ENCODE data around the gene PRELP.

Gene PRELP

DNA sequence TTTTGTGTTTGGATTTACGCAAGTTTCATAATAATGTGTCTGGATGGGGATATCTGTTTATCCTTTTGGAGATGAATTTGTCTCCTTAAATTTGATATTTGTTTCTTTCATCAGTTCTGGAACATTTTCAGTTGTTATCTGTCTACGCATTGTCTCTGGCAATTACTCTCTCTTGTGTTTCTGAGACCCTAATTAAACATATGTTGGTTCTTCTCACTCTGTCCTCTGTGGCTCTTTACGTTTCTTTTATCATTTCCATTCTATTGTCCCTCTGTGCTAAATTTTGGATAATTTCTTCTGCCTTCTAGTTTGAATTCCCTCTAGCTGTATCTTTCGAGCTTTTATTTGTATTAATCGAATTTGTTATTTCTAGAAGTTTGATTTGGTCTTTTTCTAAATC is 17.5 kb upstream of the PRELP start:
- no peaks in the 10 kb centered on the region for H3K79me1 ChIP-seq (replicated peaks; ENCODE audit: low read length, poor library complexity, severe bottlenecking)
- no peak overlapping the region for H3K23ac ChIP-seq (ENCODE audit: low read length in 2 of 2)
- no peak overlapping the region for H3K27ac ChIP-seq (ENCODE audit: low read length, poor library complexity, severe bottlenecking)
- H3K18ac ChIP-seq (ENCODE audit: low read depth in 1 of 2, low read length in 2 of 2): no peak overlapping the region
- no peak overlapping the region for H2BK5ac ChIP-seq (ENCODE audit: low read depth, low read length, poor library complexity, severe bottlenecking)
- peaks cover 0 to 19% of the 10 kb centered on the region in 2 experiments for H3K27me3 ChIP-seq (ENCODE audit: control insufficient read depth in 1 of 2, insufficient read depth in 1 of 2, low read length in 2 of 2)
- H4K91ac ChIP-seq (ENCODE audit: low read length): no peak overlapping the region
- H3K9ac ChIP-seq (ENCODE audit: low read length): no peak overlapping the region
- peaks cover 3% of the 10 kb centered on the region for H3K4me1 ChIP-seq (ENCODE audit: control insufficient read depth, insufficient read depth, low read depth, low read length)
- H3K4me2 ChIP-seq (ENCODE audit: low read length, poor library complexity, severe bottlenecking): no peak overlapping the region
- no peak overlapping the region for H4K8ac ChIP-seq (ENCODE audit: low read length)
- WGBS: 96% methylated on average over 3 of the region's 5 CpGs
- no peak for DNase-seq
- H2BK15ac ChIP-seq (ENCODE audit: low read depth, poor library complexity, severe bottlenecking): no peak overlapping the region
- no peaks in the 10 kb centered on the region for H3K9me3 ChIP-seq (ENCODE audit: control insufficient read depth, low read length)
- H2AFZ ChIP-seq (ENCODE audit: low read depth, low read length): no peak overlapping the region
- H3K4ac ChIP-seq (ENCODE audit: low read depth in 1 of 2, low read length in 2 of 2): no peak overlapping the region
- no peak overlapping the region for H3K4me3 ChIP-seq (ENCODE audit: insufficient read depth in 1 of 2, low read depth in 1 of 2, low read length in 2 of 2)
- no peak overlapping the region for H2AK5ac ChIP-seq (ENCODE audit: low read length, severe bottlenecking)
- no peak overlapping the region for H2BK120ac ChIP-seq (ENCODE audit: low read depth, low read length)
- no peak overlapping the region for H2BK12ac ChIP-seq (ENCODE audit: low read length in 2 of 2)
- no peak overlapping the region for H3K14ac ChIP-seq (ENCODE audit: low read length in 2 of 2)
- no peaks in the 10 kb centered on the region for H3K36me3 ChIP-seq (ENCODE audit: control insufficient read depth in 1 of 2, insufficient read depth in 2 of 2, low read depth in 1 of 2, low read length in 2 of 2)

DNA sequence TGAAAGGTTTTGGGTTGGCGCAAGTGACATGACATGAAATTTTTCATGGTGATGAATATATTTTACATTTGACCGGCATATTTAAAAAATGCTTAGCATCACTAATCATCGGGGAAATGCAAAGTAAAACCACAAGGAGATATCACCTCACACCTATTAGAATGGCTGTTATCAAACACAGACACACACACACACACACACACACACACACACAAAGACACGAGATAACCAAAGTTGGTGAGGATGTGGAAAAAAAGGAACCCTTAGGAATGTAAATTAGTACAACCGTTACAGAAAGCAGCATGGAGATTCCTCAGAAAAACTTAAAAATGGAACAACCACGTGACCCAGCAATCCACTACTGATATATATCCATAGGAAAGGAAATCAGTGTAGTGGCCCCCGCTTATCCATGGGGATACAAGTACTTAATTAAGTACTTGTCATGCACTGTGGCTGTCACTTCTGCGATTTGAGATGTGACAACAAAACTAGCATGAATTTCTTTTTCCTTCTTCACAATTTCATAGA is 15.9 kb upstream of the PRELP start:
- Histone ChIP-seq H2BK12ac (ENCODE audit: low read length in 2 of 2) (no peak overlapping the region), H3K4me2 (ENCODE audit: low read length, poor library complexity, severe bottlenecking) (no peak overlapping the region), H3K4me3 (ENCODE audit: insufficient read depth in 1 of 2, low read depth in 1 of 2, low read length in 2 of 2) (no peak overlapping the region), H3K9me3 (ENCODE audit: control insufficient read depth, low read length) (no peaks in the 10 kb centered on the region), H3K9ac (ENCODE audit: low read length) (no peak overlapping the region), H4K91ac (ENCODE audit: low read length) (no peak overlapping the region), H3K14ac (ENCODE audit: low read length in 2 of 2) (no peak overlapping the region), H2BK120ac (ENCODE audit: low read depth, low read length) (no peak overlapping the region), H2AFZ (ENCODE audit: low read depth, low read length) (no peak overlapping the region), H3K18ac (ENCODE audit: low read depth in 1 of 2, low read length in 2 of 2) (no peak overlapping the region), H4K8ac (ENCODE audit: low read length) (no peak overlapping the region), H2BK5ac (ENCODE audit: low read depth, low read length, poor library complexity, severe bottlenecking) (no peak overlapping the region), H2AK5ac (ENCODE audit: low read length, severe bottlenecking) (no peak overlapping the region), H3K4ac (ENCODE audit: low read depth in 1 of 2, low read length in 2 of 2) (no peak overlapping the region), H3K27ac (ENCODE audit: low read length, poor library complexity, severe bottlenecking) (no peak overlapping the region), H3K27me3 (ENCODE audit: control insufficient read depth in 1 of 2, insufficient read depth in 1 of 2, low read length in 2 of 2) (peaks cover 0 to 31% of the 10 kb centered on the region in 2 experiments), H3K79me1 (replicated peaks; ENCODE audit: low read length, poor library complexity, severe bottlenecking) (no peaks in the 10 kb centered on the region), H3K23ac (ENCODE audit: low read length in 2 of 2) (no peak overlapping the region), H2BK15ac (ENCODE audit: low read depth, poor library complexity, severe bottlenecking) (no peak overlapping the region), H3K36me3 (ENCODE audit: control insufficient read depth in 1 of 2, insufficient read depth in 2 of 2, low read depth in 1 of 2, low read length in 2 of 2) (no peaks in the 10 kb centered on the region), H3K4me1 (ENCODE audit: control insufficient read depth, insufficient read depth, low read depth, low read length) (peaks cover 12% of the 10 kb centered on the region)
- WGBS: 85% methylated on average over 3 of the region's 8 CpGs
- DNase-seq: no peak

DNA sequence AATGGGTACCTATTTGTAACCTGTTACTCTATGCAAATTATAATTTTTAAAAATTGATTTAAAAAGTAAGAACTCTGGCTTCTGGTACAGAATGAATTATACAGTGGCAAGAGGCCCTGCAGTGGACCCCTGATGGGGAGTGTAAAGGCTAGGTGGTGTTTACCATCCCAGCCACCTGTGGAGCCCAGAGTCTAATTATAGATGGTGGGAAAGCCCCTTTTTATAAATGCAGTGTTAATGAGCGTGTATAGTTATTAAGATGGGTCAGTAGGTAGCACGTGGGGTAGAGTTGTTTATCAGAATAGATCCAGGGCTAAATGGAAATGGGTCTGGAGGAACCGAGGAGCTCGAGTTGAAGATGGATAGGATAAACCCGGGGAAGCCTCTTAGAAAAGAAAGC is 13.9 kb upstream of the PRELP start:
- Histone ChIP-seq H3K27ac (ENCODE audit: low read length, poor library complexity, severe bottlenecking) (no peak overlapping the region), H2BK15ac (ENCODE audit: low read depth, poor library complexity, severe bottlenecking) (no peak overlapping the region), H4K8ac (ENCODE audit: low read length) (no peak overlapping the region), H2BK120ac (ENCODE audit: low read depth, low read length) (no peak overlapping the region), H4K91ac (ENCODE audit: low read length) (no peak overlapping the region), H3K27me3 (ENCODE audit: control insufficient read depth in 1 of 2, insufficient read depth in 1 of 2, low read length in 2 of 2) (peaks cover 0 to 32% of the 10 kb centered on the region in 2 experiments), H3K4me2 (ENCODE audit: low read length, poor library complexity, severe bottlenecking) (no peak overlapping the region), H3K4ac (ENCODE audit: low read depth in 1 of 2, low read length in 2 of 2) (no peak overlapping the region), H3K18ac (ENCODE audit: low read depth in 1 of 2, low read length in 2 of 2) (no peak overlapping the region), H3K23ac (ENCODE audit: low read length in 2 of 2) (no peak overlapping the region), H3K9ac (ENCODE audit: low read length) (no peak overlapping the region), H3K9me3 (ENCODE audit: control insufficient read depth, low read length) (no peaks in the 10 kb centered on the region), H2AK5ac (ENCODE audit: low read length, severe bottlenecking) (no peak overlapping the region), H3K79me1 (replicated peaks; ENCODE audit: low read length, poor library complexity, severe bottlenecking) (no peaks in the 10 kb centered on the region), H3K4me1 (ENCODE audit: control insufficient read depth, insufficient read depth, low read depth, low read length) (peaks cover 19% of the 10 kb centered on the region), H2BK12ac (ENCODE audit: low read length in 2 of 2) (no peak overlapping the region), H3K14ac (ENCODE audit: low read length in 2 of 2) (no peak overlapping the region), H2BK5ac (ENCODE audit: low read depth, low read length, poor library complexity, severe bottlenecking) (no peak overlapping the region), H3K4me3 (ENCODE audit: insufficient read depth in 1 of 2, low read depth in 1 of 2, low read length in 2 of 2) (no peak overlapping the region), H3K36me3 (ENCODE audit: control insufficient read depth in 1 of 2, insufficient read depth in 2 of 2, low read depth in 1 of 2, low read length in 2 of 2) (no peaks in the 10 kb centered on the region), H2AFZ (ENCODE audit: low read depth, low read length) (no peak overlapping the region)
- DNase-seq: no peak
- 64% methylated on average over 5 of the region's 5 CpGs for WGBS

DNA sequence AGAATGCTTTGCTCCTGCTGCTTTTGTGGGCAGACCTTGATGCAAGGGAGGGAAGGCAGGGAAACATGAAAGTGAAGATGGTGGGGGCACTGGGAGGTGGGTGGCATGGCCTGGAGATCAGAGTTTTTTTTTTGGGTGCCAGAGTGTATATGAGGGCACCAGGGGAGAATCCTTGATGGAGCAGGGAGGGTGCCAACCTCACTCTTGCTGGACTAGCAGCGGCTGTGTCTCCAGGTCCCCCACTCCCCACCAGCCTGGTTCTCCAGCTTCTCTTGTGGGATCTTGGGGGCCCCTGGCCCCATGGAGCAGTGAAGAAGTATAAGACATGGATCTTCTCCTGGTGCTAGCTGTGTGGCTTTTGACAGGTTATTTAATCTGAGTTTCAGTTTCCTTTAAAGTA is 13.5 kb upstream of the PRELP start:
- H3K18ac ChIP-seq (ENCODE audit: low read depth in 1 of 2, low read length in 2 of 2): no peak overlapping the region
- H3K9me3 ChIP-seq (ENCODE audit: control insufficient read depth, low read length): no peaks in the 10 kb centered on the region
- H2AK5ac ChIP-seq (ENCODE audit: low read length, severe bottlenecking): no peak overlapping the region
- DNase-seq: no peak
- H3K4me3 ChIP-seq (ENCODE audit: insufficient read depth in 1 of 2, low read depth in 1 of 2, low read length in 2 of 2): no peak overlapping the region
- no peak overlapping the region for H3K23ac ChIP-seq (ENCODE audit: low read length in 2 of 2)
- H2BK15ac ChIP-seq (ENCODE audit: low read depth, poor library complexity, severe bottlenecking): no peak overlapping the region
- H3K9ac ChIP-seq (ENCODE audit: low read length): no peak overlapping the region
- H3K4me2 ChIP-seq (ENCODE audit: low read length, poor library complexity, severe bottlenecking): no peak overlapping the region
- peaks cover 0 to 32% of the 10 kb centered on the region in 2 experiments for H3K27me3 ChIP-seq (ENCODE audit: control insufficient read depth in 1 of 2, insufficient read depth in 1 of 2, low read length in 2 of 2)
- H3K27ac ChIP-seq (ENCODE audit: low read length, poor library complexity, severe bottlenecking): no peak overlapping the region
- H4K8ac ChIP-seq (ENCODE audit: low read length): no peak overlapping the region
- H3K14ac ChIP-seq (ENCODE audit: low read length in 2 of 2): no peak overlapping the region
- no peak overlapping the region for H2BK12ac ChIP-seq (ENCODE audit: low read length in 2 of 2)
- H3K79me1 ChIP-seq (replicated peaks; ENCODE audit: low read length, poor library complexity, severe bottlenecking): no peaks in the 10 kb centered on the region
- H3K36me3 ChIP-seq (ENCODE audit: control insufficient read depth in 1 of 2, insufficient read depth in 2 of 2, low read depth in 1 of 2, low read length in 2 of 2): no peaks in the 10 kb centered on the region
- peaks cover 19% of the 10 kb centered on the region for H3K4me1 ChIP-seq (ENCODE audit: control insufficient read depth, insufficient read depth, low read depth, low read length)
- 100% methylated on average over 1 of the region's 1 CpG for WGBS
- no peak overlapping the region for H2AFZ ChIP-seq (ENCODE audit: low read depth, low read length)
- no peak overlapping the region for H4K91ac ChIP-seq (ENCODE audit: low read length)
- H2BK120ac ChIP-seq (ENCODE audit: low read depth, low read length): no peak overlapping the region
- no peak overlapping the region for H2BK5ac ChIP-seq (ENCODE audit: low read depth, low read length, poor library complexity, severe bottlenecking)
- H3K4ac ChIP-seq (ENCODE audit: low read depth in 1 of 2, low read length in 2 of 2): no peak overlapping the region
